HepG2 (cell line): ENCODE measurements around the gene ATP10A. TPM values are rescaled to one million over a fixed set of nuclear protein-coding genes. Genes with fewer than 3 reads are reported as not detected.

Experiments
- ATAC-seq: fragments of 200-7000 bp; cut with Tn5 transposase; 3 replicates; pipeline ENCODE4 v1.9.1; 2020; ENCODE audit warnings: mild to moderate bottlenecking, moderate library complexity
- BruUV-seq: library from RNA; stranded (reverse); fragments of 400-500 nt; replicated peaks from 2 replicates; lab custom pipeline; 2021; lab: Mats Ljungman, UMichigan
- CTCF ChIA-PET: fragments of 300-600 bp; formaldehyde crosslinking; extraction: SDS; loops from one replicate; lab custom pipeline; 2021; ENCODE audit warnings: low total read pairs, inconsistent platforms, low intra/inter-chr PET ratio; lab: Yijun Ruan, JAX
- POLR2A ChIA-PET: fragments of 350-600 bp; sonication (Branson Sonifier 250); formaldehyde crosslinking; loops from one replicate; lab custom pipeline; 2020; ENCODE audit warnings: antibody characterized with exemption, inconsistent platforms; lab: Yijun Ruan, JAX
- DNase-seq: peaks from one replicate; pipeline ENCODE4 v3.0.0-alpha.2; 2015; ENCODE audit warnings: low spot score
- FAIRE-seq: peaks from 3 replicates; lab custom pipeline; 2011; peaks lifted over from hg19 to GRCh38; lab: Jason Lieb, UNC
- H2AFZ ChIP-seq: one replicate; pipeline ENCODE4 v1.6.1; 2011; ENCODE audit warnings: low read length, inconsistent platforms
- H3K27ac ChIP-seq: fragments of 300-600 bp; 3 replicates; pipeline ENCODE4 v1.8.0; 2011; ENCODE audit warnings: mixed run types, mild to moderate bottlenecking, mixed read lengths, low read length, inconsistent platforms; ENCODE audit not compliant: insufficient read depth; ENCODE audit errors: extremely low read length
- H3K27me3 ChIP-seq, 2 experiments: fragments of 200-600 bp in 1 of 2; 2 replicates in 1 of 2; 3 replicates in 1 of 2; pipeline versions ENCODE4 v1.6.0 to v1.8.0; 2011; ENCODE audit warnings: low read length in 2 of 2, mild to moderate bottlenecking in 2 of 2, moderate library complexity in 2 of 2, inconsistent platforms in 1 of 2; ENCODE audit not compliant: insufficient read depth in 2 of 2, control insufficient read depth in 1 of 2
- H3K36me3 ChIP-seq, 2 experiments: fragments of 200-600 bp in 1 of 2; replicated peaks in 1 of 2; 2 replicates in 1 of 2; 3 replicates in 1 of 2; pipeline versions ENCODE4 v1.5.1 to v1.8.0; 2011; ENCODE audit warnings: low read length in 2 of 2, inconsistent platforms in 1 of 2; ENCODE audit not compliant: insufficient read depth in 2 of 2, control insufficient read depth in 1 of 2
- H3K4me1 ChIP-seq: 2 replicates; pipeline ENCODE4 v1.5.1; 2012; ENCODE audit warnings: low read length, inconsistent platforms; ENCODE audit not compliant: insufficient read depth
- H3K4me2 ChIP-seq: 2 replicates; pipeline ENCODE4 v1.6.0; 2011; ENCODE audit warnings: low read depth, low read length, inconsistent platforms
- H3K4me3 ChIP-seq, 3 experiments: fragments of 200-600 bp in 1 of 3; sonication (generic), shearing (Covaris generic) in 1 of 3; replicated peaks in 1 of 3; 2 replicates each; pipeline ENCODE4 v1.5.1; 2011 to 2016; ENCODE audit warnings: low read length in 3 of 3, inconsistent platforms in 2 of 3, low read depth in 2 of 3, mild to moderate bottlenecking in 2 of 3, control low read depth in 1 of 3, mixed read lengths in 1 of 3; ENCODE audit not compliant: insufficient read depth in 1 of 3
- H3K79me2 ChIP-seq: one replicate; pipeline ENCODE4 v1.6.1; 2011; ENCODE audit warnings: low read length, inconsistent platforms; ENCODE audit not compliant: insufficient read depth
- H3K9ac ChIP-seq: 2 replicates; pipeline ENCODE4 v1.6.0; 2011; ENCODE audit warnings: mild to moderate bottlenecking, low read depth, low read length, inconsistent platforms; ENCODE audit not compliant: insufficient read depth
- H3K9me3 ChIP-seq: 2 replicates; pipeline ENCODE4 v1.5.1; 2012; ENCODE audit warnings: mild to moderate bottlenecking, low read length
- H4K20me1 ChIP-seq: 2 replicates; pipeline ENCODE4 v1.6.0; 2011; ENCODE audit warnings: inconsistent platforms, mild to moderate bottlenecking, low read length, moderate library complexity; ENCODE audit not compliant: insufficient read depth
- ADNP ChIP-seq: sonication (generic); formaldehyde crosslinking; IDR thresholded peaks from 2 replicates; pipeline ENCODE4 v1.4.0; 2020; ENCODE audit warnings: missing genetic modification reagents
- CSRNP1 ChIP-seq: sonication (generic); formaldehyde crosslinking; IDR thresholded peaks from 2 replicates; pipeline ENCODE4 v1.8.1; 2023; ENCODE audit warnings: mild to moderate bottlenecking, missing genetic modification reagents
- DPF2 ChIP-seq: sonication (generic); formaldehyde crosslinking; IDR thresholded peaks from 2 replicates; pipeline ENCODE4 v1.4.0; 2020; ENCODE audit warnings: mild to moderate bottlenecking, low read depth, missing genetic modification reagents, borderline replicate concordance
- ELF3 ChIP-seq: IDR thresholded peaks from 2 replicates; pipeline ENCODE4 v1.6.1; 2016; ENCODE audit warnings: missing genetic modification reagents, missing compliant biosample characterization
- PAX8 ChIP-seq: sonication (generic); formaldehyde crosslinking; IDR thresholded peaks from 2 replicates; pipeline ENCODE4 v1.8.0; 2022; ENCODE audit warnings: mild to moderate bottlenecking, missing genetic modification reagents, borderline replicate concordance
- PRDM10 ChIP-seq: sonication (generic); formaldehyde crosslinking; IDR thresholded peaks from 2 replicates; pipeline ENCODE4 v1.4.0; 2020; ENCODE audit warnings: low read depth, missing genetic modification reagents
- PRDM4 ChIP-seq: sonication (generic); formaldehyde crosslinking; IDR thresholded peaks from 2 replicates; pipeline ENCODE4 v1.9.0; 2021; ENCODE audit warnings: missing genetic modification reagents, borderline replicate concordance
- PTBP1 ChIP-seq: fragments of 200-400 bp; formaldehyde crosslinking; IDR thresholded peaks from 2 replicates; pipeline ENCODE4 v1.6.1; 2018; ENCODE audit warnings: low read length, low read depth; ENCODE audit not compliant: poor library complexity, severe bottlenecking
- RARA ChIP-seq: IDR thresholded peaks from 2 replicates; pipeline ENCODE4 v1.6.1; 2016; ENCODE audit warnings: missing genetic modification reagents, missing compliant biosample characterization
- RFX3 ChIP-seq: IDR thresholded peaks from 2 replicates; pipeline ENCODE4 v1.6.1; 2016; ENCODE audit warnings: missing biosample characterization, missing genetic modification reagents
- RFXANK ChIP-seq: IDR thresholded peaks from 2 replicates; pipeline ENCODE4 v1.6.1; 2016
- SALL1 ChIP-seq: sonication (generic); formaldehyde crosslinking; IDR thresholded peaks from 2 replicates; pipeline ENCODE4 v1.8.0; 2022; ENCODE audit warnings: mild to moderate bottlenecking, missing genetic modification reagents
- ZBTB2 ChIP-seq: sonication (generic); formaldehyde crosslinking; IDR thresholded peaks from 2 replicates; pipeline ENCODE4 v1.8.0; 2022; ENCODE audit warnings: low read depth, missing genetic modification reagents
- ZNF761 ChIP-seq: sonication (generic); formaldehyde crosslinking; conservative IDR thresholded peaks from 2 replicates; pipeline ENCODE4 v1.4.0; 2020; ENCODE audit warnings: mild to moderate bottlenecking, missing genetic modification reagents
- ZNF891 ChIP-seq: sonication (generic); formaldehyde crosslinking; IDR thresholded peaks from 2 replicates; pipeline ENCODE4 v1.5.0; 2020; ENCODE audit warnings: mild to moderate bottlenecking, missing genetic modification reagents
- WGBS: methylation state at CpG from one replicate; pipeline ENCODE4 v1.1.6; 2017; ENCODE audit warnings: low lambda C conversion rate; 5-methylcytosine and 5-hydroxymethylcytosine counted together
- in situ Hi-C: cut with HindIII; loops from 2 replicates; pipeline ENCODE4 v1.10.0; 2017; ENCODE audit warnings: low pct_unique_long_range_greater_than_20kb; ENCODE audit not compliant: extremely low pct_ligation_motif_present
- intact Hi-C: fragments of 100-400 bp; cut with micrococcal nuclease; formaldehyde crosslinking; loops from one replicate; pipeline ENCODE4 v1.10.0; 2022; ENCODE audit not compliant: unreplicated experiment
- polyA plus RNA-seq, 8 experiments: library from polyadenylated mRNA; depleted of rRNA in 3 of 8; stranded (reverse) in 7 of 8; unstranded in 1 of 8; fragments of >200 nt; fragmentation: Illumina TruSeq in 4 of 8; extraction: Trizol in 4 of 8; gene quantifications; 2 replicates each; pipeline versions ENCODE4 v1.2.1 to v1.2.3, GENCODE V29; 2011 to 2016; ENCODE audit warnings: low read depth in 4 of 8, missing spikeins in 1 of 8, mixed read lengths in 1 of 8; ENCODE audit not compliant: insufficient read depth in 1 of 8
- total RNA-seq, 5 experiments: library from RNA; depleted of rRNA; stranded (reverse); fragments of >200 nt; fragmentation: Illumina TruSeq; extraction: Trizol; gene quantifications; 2 replicates each; pipeline ENCODE4 v1.2.3, GENCODE V29; 2016; ENCODE audit warnings: low read depth in 1 of 5

ATP10A gene
- total and polyA plus RNA-seq, 2 of the 13 experiments (the other 11 are each of a cell fraction or from before 2014, with no cell fraction given) = 0.58 to 4.2 TPM

GRCh38 chr15:25725758-25726157 is 137.4 kb downstream of the ATP10A start (continued):
- TF ChIP-seq RARA (CRISPR knock-in tag) (no peak), PTBP1 (no peak), RFXANK (CRISPR knock-in tag) (no peak)

- no peak overlapping the region for H3K4me2 ChIP-seq
- POLR2A ChIA-PET = no interaction called here
- FAIRE-seq (no peak), DNase-seq (no peak), ATAC-seq (no peak)
- H2AFZ ChIP-seq = no peak overlapping the region
- H4K20me1 ChIP-seq = no peaks in the 10 kb centered on the region
- H3K4me3 ChIP-seq = no peak overlapping the region
- H3K36me3 ChIP-seq = no peaks in the 10 kb centered on the region
- intact Hi-C loops = no loop called here
- H3K9ac ChIP-seq = no peak overlapping the region
- CTCF ChIA-PET = no interaction called here
- H3K27ac ChIP-seq = no peak overlapping the region
- no peaks in the 10 kb centered on the region for H3K9me3 ChIP-seq
- H3K27me3 ChIP-seq = no peaks in the 10 kb centered on the region; a peak in 1 of 5 replicates
- no peaks in the 10 kb centered on the region for H3K4me1 ChIP-seq
- no peaks in the 10 kb centered on the region for H3K79me2 ChIP-seq
- no TSS peak for BruUV-seq
- in situ Hi-C loops = no loop called here
- 58% methylated on average over 5 of the region's 7 CpGs for WGBS
- TF ChIP-seq ADNP (CRISPR knock-in tag) (no peak), RFX3 (CRISPR knock-in tag) (no peak), ZBTB2 (no peak), CSRNP1 (no peak), DPF2 (CRISPR knock-in tag) (no peak), PAX8 (CRISPR knock-in tag) (no peak), PRDM10 (no peak), ZNF891 (CRISPR knock-in tag) (no peak), ELF3 (CRISPR knock-in tag) (no peak), PRDM4 (CRISPR knock-in tag) (no peak), ZNF761 (CRISPR knock-in tag) (no peak), SALL1 (CRISPR knock-in tag) (no peak)
These were observed 138.2 kb downstream of the ATP10A start for GRCh38 chr15:25724899-25725298.
